Brain microvascular endothelial cell (primary cell): Measurements from ENCODE around the gene TNS1.

Source experiments
- DNase-seq: peaks from one replicate; pipeline ENCODE4 v3.0.0-alpha.2; 2020
- H3K27ac ChIP-seq: fragments of 250-450 bp; sonication (Bioruptor Pico); 2 replicates; pipeline ENCODE4 v1.5.1; 2020; ENCODE audit warnings: mild to moderate bottlenecking, moderate library complexity
- H3K27me3 ChIP-seq: fragments of 250-450 bp; sonication (Bioruptor Pico); replicated peaks from 2 replicates; pipeline ENCODE4 v1.5.1; 2020; ENCODE audit warnings: mild to moderate bottlenecking
- H3K36me3 ChIP-seq: fragments of 250-450 bp; sonication (Bioruptor Pico); replicated peaks from 2 replicates; pipeline ENCODE4 v1.5.1; 2020; ENCODE audit warnings: mild to moderate bottlenecking
- H3K4me3 ChIP-seq: 2 replicates; pipeline ENCODE4 v1.5.1; 2011; ENCODE audit warnings: low read depth, mild to moderate bottlenecking, control low read depth, low read length, moderate library complexity
- in situ Hi-C: cut with HindIII; loops from 2 replicates; pipeline ENCODE4 v1.10.0; 2017; ENCODE audit warnings: low sequenced_read_pairs, low pct_ligation_motif_present
- TF ChIP-seq, protein P1 (sequence below): IDR thresholded peaks from 2 replicates; pipeline ENCODE4 v1.5.1; 2011; ENCODE audit warnings: low read depth, mild to moderate bottlenecking, moderate library complexity, low read length, control low read depth, inconsistent platforms; ENCODE audit errors: missing control alignments

Gene TNS1

DNA sequence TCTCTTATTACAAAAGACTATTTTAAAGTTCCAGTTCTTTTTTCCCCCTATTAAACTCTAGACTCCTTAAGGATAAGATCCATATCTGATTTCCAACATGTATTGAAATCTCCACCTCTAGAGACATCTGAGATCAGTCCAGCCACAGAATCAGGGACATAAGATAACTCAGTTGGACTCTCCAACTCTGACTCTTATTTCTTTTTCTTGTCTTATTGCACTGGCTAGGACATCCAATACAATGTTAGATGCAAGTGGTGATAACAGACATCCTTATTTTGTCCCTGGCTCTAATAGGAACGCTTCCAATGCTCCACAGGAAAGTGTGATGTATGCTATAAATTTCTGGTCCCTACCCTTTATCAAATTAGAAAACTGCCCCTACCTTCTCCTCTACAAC, 158.1 kb downstream of the TNS1 start:
- Histone ChIP-seq H3K4me3 (no peak overlapping the region), H3K36me3 (peaks cover 23% of the 10 kb centered on the region), H3K27ac (no peak overlapping the region), H3K27me3 (no peaks in the 10 kb centered on the region)
- TF ChIP-seq, protein P1, sequence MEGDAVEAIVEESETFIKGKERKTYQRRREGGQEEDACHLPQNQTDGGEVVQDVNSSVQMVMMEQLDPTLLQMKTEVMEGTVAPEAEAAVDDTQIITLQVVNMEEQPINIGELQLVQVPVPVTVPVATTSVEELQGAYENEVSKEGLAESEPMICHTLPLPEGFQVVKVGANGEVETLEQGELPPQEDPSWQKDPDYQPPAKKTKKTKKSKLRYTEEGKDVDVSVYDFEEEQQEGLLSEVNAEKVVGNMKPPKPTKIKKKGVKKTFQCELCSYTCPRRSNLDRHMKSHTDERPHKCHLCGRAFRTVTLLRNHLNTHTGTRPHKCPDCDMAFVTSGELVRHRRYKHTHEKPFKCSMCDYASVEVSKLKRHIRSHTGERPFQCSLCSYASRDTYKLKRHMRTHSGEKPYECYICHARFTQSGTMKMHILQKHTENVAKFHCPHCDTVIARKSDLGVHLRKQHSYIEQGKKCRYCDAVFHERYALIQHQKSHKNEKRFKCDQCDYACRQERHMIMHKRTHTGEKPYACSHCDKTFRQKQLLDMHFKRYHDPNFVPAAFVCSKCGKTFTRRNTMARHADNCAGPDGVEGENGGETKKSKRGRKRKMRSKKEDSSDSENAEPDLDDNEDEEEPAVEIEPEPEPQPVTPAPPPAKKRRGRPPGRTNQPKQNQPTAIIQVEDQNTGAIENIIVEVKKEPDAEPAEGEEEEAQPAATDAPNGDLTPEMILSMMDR = no peak
- in situ Hi-C loops = no loop called here
- no peak for DNase-seq

DNA sequence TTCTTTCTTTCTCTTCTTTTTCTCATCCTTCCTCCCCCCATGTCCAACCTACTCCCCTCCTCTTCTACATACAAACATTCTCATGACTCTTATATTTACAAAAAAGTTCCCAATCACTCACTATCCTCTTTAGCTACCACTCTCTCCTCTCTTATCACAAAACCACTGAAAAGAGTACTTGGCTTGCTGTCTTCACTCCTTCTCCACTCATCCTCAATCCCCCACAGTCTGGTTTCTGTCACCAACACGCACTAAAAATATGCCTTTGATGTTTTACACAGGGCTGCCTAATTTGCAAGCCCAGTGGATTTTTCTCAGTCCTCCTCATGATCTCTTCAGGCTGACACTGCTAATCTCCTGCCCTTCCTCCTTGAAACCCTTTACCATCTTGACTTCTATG, 159.5 kb downstream of the TNS1 start:
- Histone ChIP-seq H3K27me3 (no peaks in the 10 kb centered on the region), H3K36me3 (peaks cover 17% of the 10 kb centered on the region), H3K27ac (no peak overlapping the region), H3K4me3 (no peak overlapping the region)
- in situ Hi-C loops = no loop called here
- TF ChIP-seq, protein P1 = no peak
- DNase-seq = no peak

DNA sequence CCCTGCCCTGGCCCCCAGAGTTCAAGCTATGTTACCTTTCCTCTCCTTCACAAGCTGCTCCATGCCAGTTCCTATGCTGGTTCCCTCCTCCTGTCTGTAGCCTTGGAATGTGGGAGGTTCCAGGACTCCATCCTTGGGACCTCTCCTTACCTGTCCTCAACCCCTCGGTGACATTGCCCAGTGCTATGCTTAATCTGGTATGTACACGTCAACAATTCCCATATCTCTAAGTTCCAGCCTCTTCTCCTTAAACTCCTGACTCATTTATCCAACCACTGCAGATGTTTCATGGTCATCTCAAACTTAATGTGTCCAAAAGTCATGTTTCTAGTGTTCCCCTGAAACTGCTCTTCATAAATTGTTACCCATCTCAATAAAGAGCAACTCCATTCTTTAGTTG, 160.8 kb downstream of the TNS1 start:
- TF ChIP-seq, protein P1 = no peak
- H3K36me3 ChIP-seq = peaks cover 11% of the 10 kb centered on the region
- H3K4me3 ChIP-seq = no peak overlapping the region
- DNase-seq = no peak
- H3K27me3 ChIP-seq = no peaks in the 10 kb centered on the region
- no peak overlapping the region for H3K27ac ChIP-seq
- in situ Hi-C loops = no loop called here

DNA sequence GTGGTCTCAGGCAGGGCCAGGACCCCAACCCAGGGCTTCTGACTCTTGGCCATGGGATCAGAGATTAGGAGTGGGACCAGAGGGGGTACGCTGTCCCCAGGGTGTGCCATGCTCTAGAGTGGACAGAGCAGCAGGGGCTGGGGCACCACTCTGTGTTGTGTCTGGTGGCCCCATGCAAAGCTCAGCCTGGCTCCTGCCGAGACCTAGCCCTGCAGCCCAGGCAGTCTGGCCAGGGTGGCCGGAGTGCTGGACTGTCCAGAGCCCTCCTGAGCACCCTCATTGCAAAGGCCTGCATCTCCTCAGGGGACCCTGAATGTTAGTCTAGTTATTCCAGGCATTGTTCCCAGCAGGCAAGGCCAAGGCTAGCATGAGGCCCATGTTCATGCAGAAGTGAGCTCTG, 162.3 kb downstream of the TNS1 start:
- TF ChIP-seq, protein P1 = no peak
- H3K36me3 ChIP-seq = peaks cover 8% of the 10 kb centered on the region

DNA sequence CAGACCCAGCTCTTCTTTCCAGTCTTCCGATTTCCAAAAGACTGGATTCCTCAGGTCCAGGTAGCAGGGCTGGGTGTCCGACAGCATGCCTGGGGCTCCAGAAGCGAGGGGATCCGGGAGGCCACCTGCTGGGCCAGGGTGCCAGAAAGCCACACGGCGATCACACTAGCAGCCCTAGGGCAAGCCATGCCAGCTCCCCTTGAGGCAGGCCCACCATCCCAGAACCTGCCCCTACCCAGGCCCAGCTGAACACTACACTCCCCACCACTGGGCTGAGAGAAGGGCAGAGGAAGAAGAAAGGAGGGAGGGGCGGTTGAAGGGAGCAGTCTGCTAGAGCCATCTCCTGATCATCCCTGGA, 163.1 kb downstream of the TNS1 start:
- H3K27ac ChIP-seq = no peak overlapping the region
- H3K4me3 ChIP-seq = no peak overlapping the region
- TF ChIP-seq, protein P1 = no peak
- peaks cover 7% of the 10 kb centered on the region for H3K36me3 ChIP-seq
- in situ Hi-C loops = no loop called here
- DNase-seq = no peak
- no peaks in the 10 kb centered on the region for H3K27me3 ChIP-seq

More for the DNA sequence above, 162.3 kb downstream of the TNS1 start:
- no peak for DNase-seq
- Histone ChIP-seq H3K27ac (no peak overlapping the region), H3K27me3 (no peaks in the 10 kb centered on the region), H3K4me3 (no peak overlapping the region)
- in situ Hi-C loops = no loop called here

DNA sequence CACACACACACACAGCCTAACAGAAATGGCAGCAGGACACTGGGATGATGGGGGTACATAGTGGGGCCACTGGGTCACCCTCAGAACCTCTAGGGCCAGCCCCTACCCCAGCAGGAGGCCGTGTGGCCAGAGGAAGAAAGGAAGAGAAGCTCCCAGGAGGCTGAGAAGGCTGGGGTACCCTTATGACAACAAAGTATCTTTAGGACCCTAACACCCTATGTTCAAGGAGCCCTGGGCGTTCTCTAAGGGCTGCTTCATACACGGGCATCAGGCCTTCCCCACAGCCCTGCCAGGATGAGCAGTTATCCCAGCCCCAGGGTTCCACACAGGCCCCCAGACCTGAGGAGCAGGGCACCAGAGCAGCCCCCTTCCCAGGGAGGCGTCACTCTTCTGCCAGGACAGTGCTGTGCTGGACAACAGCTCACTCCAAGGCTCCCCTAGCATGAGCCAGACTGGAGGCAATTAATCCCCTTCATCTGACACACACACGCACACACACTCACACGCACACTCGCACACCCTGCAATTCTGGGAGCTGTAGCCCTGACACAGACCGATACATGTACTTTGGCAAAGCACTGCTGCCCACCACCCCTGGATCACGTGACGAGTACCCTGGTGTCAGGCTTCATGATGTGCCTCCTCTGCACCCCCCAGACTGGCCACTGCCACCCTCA, 163.6 kb downstream of the TNS1 start:
- in situ Hi-C loops = no loop called here
- Histone ChIP-seq H3K27ac (no peak overlapping the region), H3K36me3 (peaks cover 11% of the 10 kb centered on the region), H3K4me3 (no peak overlapping the region), H3K27me3 (no peaks in the 10 kb centered on the region)
- TF ChIP-seq, protein P1 = no peak
- DNase-seq = no peak
